COR-L47 (cell line): Measurements from ENCODE around the gene SLC25A42.
"Not testable (repeated sequence)": the region's sequence is repeated elsewhere in the genome, so short reads cannot be mapped to it uniquely, and the experiment has no call there.

Experiments used
- DNase-seq: peaks from one replicate; lab custom pipeline; 2025; lab: John Stamatoyannopoulos, UW

SLC25A42 gene

GRCh38 chr19:19105365-19106055 lies 41.7 kb downstream of the SLC25A42 start:
- DNase-seq: no peak

- no peak for DNase-seq
Observed at GRCh38 chr19:19106056-19106551, 42.3 kb downstream of the SLC25A42 start.

- not testable (repeated sequence) for DNase-seq
Observed at GRCh38 chr19:19106938-19107337, 43.1 kb downstream of the SLC25A42 start.

DNA sequence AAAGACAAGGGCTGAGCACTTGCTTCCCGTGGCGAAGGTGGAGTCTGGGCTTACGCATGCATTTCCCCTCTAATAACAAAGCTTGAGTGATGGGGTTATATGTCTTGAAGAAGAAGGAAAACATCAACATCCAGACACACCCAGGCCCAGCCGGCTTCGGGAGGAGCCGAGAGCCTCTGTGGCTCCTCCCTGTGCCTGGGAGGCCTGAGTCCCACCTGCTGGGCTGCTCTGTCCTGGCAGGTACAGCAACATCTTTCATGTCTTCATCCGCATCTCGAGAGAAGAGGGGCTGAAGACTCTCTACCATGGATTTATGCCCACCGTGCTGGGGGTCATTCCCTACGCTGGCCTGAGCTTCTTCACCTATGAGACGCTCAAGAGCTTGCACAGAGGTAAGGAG lies 43.9 kb downstream of the SLC25A42 start:
- DNase-seq: no peak

DNA sequence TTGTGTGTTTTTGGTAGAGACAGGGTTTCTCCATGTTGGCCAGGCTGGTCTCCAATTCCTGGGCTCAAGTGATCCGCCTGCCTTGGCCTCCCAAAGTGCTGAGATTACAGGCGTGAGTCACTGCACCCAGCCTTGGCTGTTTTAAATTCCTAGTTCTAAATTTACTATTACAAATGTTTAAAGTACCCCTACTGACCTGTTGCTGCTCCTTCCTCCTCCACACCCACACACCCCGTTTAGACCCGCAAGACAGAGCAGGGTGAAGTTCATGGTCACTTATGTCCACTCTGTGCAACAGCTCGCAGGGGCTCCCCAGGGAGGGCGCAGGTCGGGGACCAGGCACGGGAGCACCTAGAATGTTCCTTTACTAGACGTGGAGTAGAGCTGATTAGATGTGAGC lies 45.8 kb downstream of the SLC25A42 start:
- no peak for DNase-seq

GRCh38 chr19:19110410-19111135 lies 46.8 kb downstream of the SLC25A42 start:
- DNase-seq: peak; percentile 37

GRCh38 chr19:19111136-19111835 lies 47.5 kb downstream of the SLC25A42 start:
- no peak for DNase-seq

DNA sequence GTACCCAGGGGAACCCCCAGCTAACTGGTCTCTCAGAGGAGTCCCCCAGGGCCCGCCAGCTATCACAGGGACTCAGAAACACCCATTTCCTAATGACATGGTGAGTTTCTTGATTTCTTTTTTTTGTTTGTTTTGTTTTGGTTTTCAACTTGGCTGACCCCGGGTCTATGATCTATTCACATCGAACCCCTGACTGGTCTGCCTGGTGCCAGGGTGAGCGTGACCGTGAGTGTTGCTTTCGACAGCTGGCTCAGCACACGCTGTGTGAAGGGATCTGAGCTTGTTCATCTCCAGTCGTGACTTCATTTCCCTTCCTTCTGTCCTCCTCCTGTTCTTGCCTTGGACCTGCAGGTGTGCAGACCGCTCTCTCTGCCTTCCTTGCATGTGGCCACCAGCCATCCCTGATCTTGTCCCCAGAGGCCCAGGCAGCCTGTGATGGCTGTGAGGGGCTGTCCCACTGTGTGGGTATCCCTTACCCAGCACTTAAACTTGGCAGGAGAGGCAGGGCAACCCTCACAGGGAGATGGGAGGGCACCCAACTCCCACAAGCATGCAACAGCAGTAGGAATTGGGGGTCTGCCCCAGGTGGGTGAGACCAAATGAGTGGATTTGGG lies 48.3 kb downstream of the SLC25A42 start:
- no peak for DNase-seq

DNA sequence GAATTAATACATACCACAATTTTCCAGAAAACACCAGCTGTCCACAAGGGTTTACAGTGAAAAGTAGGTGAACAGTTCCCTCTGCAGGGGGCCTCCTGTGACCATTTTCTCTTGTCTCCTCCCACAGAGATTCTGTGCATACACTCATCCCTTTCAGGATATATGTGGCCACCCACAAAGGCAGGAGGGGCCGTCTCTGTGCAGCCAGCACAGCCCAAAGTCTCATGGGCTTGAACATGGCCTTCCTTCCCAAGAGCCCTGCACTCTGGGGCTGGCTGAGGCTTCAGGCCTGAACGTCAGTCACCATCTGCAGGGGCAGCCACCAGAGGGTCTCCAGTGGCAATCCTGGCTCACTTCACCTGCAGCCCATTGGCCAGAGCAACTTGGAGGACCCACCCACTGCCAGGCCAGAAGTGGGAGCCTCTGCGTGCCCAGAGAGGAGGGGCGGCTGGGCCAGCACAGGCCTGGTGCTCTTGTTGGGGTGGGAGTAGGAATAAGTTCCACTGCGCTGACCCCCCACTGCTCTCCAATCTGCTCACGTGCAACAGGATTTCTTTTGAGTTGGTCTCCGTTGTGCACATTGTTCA lies 49.3 kb downstream of the SLC25A42 start:
- no peak for DNase-seq

DNA sequence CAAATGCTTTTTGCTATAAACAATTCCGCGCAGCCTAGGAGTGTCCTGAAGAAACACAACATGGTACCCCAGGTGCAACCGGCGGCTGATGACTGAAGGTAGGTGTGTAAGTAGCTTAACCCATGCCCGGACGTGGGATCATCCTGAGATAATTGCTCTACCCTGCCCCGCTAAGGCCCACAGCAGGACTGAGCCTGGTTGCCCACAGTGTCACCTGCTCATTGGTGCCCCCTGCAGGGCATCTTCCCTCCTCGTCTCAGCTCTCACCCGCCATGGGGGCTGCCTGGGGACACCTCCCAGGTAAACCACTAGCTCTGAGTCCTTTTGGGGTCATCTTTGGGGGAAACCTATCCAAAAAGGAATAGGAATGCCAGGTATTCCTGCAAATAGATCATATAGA lies 52.2 kb downstream of the SLC25A42 start:
- DNase-seq: no peak

DNA sequence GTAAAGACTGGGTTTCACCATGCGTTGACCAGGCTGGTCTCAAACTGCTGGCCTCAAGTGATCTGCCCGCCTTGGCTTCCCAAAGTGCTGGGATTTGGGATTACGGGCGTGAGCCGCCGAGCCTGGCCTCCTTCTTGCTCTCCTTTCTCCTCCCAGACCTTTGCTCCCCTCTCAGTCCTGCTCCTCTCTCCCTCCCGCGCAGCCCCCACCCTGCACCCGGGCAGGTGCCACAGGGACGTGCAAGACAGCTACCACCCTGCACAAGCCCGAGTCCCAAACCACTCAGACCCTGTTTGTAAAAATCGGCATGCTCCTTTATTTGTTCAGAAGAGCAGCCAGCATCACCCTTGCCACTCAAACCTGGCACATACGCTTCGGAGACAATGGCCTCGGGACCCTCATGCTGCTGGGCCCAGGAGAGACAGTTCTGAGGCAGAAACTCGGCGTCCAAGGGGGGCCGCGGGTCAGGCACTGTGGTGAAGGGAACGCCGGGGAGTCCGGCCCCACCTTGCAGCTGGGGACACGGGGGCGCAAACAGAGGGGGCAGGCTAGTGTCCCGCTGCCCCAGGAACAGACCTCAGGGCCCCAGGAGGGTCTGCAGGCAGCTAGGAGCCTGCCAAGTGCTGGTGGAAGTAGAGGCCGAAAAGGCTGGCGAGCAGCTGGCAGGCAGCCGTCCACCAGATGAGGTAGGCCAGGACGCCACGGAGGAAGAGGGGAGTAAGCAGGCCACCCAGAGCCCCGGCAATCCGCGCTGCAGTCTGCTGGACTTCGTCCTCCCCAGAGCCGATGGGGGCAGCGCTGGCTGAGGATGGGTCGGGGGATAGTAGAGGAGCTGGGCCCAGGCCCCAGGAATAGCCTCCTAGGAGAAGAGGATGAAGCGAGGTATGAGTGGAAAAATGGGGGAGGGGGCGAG lies 55.8 kb downstream of the SLC25A42 start:
- DNase-seq: no peak

GRCh38 chr19:19120308-19121231 lies 56.8 kb downstream of the SLC25A42 start:
- DNase-seq: no peak

DNA sequence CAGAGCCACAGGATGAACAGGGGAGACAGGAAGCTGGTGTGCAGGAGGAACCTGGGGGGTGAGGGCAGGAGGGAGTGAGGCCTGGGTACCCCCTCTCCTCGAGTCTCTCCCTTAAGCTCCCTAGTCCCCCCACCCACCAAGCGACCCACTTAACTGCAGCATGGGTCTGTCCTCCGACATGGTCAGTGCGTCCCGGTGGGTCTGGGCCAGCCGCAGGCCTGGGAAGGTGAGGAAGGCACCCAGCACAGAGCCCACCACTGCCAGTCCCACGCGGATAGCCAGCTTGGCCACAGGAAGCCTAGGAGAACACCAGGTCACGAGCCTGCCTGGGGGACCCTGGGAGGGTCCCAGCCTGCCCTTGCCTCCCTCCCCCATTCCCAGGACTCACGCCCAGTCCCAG lies 57.6 kb downstream of the SLC25A42 start:
- DNase-seq: no peak

- DNase-seq: no peak
Observed at GRCh38 chr19:19122902-19123301, 59.1 kb downstream of the SLC25A42 start.

- no peak for DNase-seq
Observed at GRCh38 chr19:19123386-19123785, 59.6 kb downstream of the SLC25A42 start.

GRCh38 chr19:19126102-19126501 lies 62.3 kb downstream of the SLC25A42 start:
- DNase-seq: no peak

- DNase-seq: no peak
Observed at GRCh38 chr19:19131989-19132388, 68.2 kb downstream of the SLC25A42 start.

DNA sequence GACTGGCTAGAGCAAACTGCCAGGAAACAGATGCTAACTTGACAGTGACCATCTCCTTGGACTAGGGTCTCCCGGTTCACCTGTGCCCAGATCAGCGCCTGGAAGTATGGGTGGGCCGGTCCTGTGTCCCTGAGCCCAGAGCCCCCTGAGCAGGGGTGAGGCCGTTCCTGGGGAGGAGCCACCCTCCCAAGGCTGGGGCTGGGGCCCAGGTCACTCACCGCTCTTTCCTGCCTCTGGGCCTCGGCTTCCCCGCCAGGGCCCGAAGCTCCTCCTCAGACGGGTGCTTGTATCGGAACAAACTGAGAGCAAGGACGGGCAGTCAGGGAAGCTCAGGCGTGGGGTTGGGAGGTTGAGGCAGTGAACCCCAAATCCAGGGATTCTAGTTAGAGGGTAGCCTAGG lies 69.1 kb downstream of the SLC25A42 start:
- DNase-seq: no peak

- no peak for DNase-seq
Observed at GRCh38 chr19:19133985-19134384, 70.2 kb downstream of the SLC25A42 start.

GRCh38 chr19:19134687-19135158 lies 70.9 kb downstream of the SLC25A42 start:
- no peak for DNase-seq
